ENCODE measurements around the gene PTGDS. TPM values are rescaled to one million over a fixed set of nuclear protein-coding genes. Genes with fewer than 3 reads are reported as not detected.

PTGDS gene
- total RNA-seq, 1 donor from 2014 or later = 249 TPM

DNA sequence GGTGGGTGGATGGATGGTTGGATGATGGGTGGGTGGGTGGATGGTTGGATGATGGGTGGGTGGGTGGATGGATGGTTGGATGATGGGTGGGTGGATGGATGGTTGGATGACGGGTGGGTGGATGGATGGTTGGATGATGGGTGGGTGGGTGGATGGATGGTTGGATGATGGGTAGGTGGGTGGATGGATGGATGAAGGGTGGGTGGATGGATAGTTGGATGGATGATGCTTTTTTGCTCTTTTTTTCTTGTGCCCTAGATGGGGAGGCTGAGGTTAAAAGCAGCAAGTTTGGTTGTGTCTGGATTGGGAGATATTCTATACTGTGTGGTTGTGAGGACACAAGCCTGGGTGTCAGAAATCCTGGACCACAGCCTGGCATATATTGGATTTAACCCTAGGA lies 19.8 kb upstream of the PTGDS start:
- no peak for DNase-seq (ENCODE audit: low spot score)

DNA sequence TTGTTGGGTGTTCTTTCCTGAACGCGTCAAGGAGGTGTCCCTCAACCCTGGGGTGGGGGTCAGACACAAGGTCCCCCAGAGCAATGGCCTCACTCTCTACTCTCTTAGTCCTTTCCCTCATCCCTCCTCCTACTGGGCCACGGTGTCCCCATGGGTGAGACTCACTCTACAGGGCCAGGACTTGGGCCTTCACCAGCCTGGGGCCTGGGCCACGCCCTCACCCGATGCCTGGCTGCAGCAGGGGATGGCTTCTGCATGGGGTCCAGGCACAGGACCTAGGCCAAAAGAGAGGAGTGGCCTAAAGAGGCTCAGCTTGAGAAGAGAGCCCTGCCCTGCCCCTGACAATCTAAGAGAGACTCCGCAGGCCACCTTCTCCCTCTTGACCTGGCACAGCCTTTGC lies 19.4 kb upstream of the PTGDS start:
- no peak for DNase-seq (ENCODE audit: low spot score)

DNA sequence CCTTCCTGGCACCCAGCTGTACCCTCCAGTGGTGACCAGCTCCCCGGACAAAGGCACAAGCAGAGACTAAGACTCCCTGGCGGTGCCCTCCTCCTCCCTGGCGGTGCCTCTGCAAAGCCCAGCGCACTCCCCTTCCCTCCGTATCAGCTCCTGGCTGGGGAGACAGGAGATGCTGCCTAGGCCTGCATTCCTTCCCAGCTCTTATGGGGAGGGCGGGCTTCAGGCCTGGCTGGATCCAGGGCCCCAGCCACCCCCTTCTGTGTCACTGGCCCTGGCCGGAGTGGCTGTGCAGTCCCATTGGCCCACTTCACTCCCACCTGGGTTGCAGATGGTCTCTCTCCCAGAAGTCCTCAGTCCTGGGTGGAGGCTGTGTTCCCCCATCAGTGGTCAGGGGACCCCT lies 18.8 kb upstream of the PTGDS start:
- DNase-seq (ENCODE audit: low spot score) = no peak

DNA sequence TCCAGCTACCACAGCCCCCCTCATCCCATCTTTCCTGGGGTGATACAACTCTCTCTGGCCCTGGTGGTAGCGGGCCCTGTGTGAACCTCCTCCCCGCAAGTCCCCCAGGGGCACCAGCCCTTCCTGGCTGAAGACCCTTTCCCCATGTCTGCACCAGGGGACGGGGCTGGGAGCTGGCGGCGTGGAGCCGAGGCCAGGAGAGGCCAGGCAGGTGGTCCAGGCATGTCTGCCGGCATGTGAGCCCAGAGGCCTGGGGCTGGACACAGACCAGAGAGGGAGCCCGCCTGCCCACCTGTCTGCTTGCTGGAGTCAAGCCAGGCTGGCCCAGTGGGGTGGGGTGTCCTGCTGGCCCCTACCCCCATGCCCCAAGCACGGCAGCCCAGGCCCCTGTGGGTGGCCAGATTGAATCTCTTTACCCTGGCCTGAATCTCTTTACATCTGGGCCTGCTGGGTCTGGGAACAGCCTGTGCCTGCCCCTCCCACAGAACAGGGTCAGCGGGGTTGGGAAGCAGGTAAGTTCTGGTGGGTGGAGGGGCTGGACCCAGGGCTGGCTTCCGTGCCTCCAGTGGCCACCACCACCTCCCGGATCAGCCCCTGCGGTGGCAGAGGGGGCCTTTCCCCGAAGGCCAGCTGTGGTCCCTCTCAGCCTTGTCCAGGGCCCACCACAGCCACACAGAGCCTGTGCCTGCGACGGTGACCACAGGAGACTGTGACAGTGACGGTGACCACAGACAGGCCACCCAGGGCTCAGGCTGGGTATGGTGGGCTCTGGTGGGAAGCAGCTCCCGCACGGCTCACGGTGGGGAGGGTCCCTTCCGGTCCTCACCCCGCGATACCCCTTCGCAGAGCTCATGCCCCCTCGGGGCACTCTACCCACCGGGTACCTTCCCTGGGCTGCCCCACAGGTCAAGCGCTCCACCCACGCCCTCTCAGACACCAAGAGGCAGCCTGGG lies 18.1 kb upstream of the PTGDS start:
- no peak for DNase-seq (ENCODE audit: low spot score)

DNA sequence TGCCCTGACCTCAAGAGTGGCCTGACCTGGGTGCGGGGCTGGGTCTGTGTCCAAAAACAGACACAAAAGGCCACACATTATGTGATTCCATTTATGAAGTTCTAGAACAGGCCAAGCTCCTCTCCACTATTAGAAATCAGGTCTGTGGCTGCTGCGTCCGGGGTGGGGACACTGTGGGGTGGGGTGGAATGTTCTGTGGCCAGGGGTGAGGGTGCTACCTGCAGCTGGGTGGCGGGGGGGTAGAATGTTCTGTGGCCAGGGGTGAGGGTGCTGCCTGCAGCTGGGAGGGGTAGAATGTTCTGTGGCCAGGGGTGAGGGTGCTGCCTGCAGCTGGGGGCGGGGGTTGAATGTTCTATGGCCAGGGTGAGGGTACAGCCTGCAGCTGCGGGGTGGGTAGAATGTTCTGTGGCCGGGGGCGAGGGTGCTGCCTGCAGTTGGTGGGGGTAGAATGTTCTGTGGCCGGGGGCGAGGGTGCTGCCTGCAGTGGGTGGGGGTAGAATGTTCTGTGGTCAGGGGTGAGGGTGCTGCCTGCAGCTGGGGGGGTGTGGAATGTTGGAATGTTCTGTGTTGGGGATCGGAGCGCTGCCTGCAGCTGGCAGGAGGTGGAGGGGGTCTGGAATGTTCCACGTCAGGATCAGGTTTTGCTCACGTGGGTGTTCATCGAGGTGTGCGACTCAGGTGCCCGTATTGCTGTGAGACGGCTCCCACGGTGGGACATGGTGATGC lies 16.9 kb upstream of the PTGDS start:
- no peak for DNase-seq (ENCODE audit: low spot score)

DNA sequence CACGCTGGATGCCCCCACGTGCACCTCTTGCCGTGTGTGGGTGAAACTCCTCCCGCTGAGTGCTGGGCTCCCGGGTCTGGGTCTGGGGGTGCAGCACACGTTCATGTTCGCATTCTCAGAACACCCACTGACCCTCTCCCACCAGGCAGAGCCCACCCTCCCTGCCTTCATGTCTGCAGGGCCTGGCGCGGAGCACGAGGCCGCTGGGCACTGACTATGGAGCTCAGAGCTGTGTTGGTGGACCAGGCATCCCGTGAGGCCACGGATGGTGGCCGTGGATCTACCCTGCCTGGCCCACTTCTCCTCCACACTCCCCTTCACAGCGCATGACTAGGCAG lies 16.4 kb upstream of the PTGDS start:
- DNase-seq (ENCODE audit: low spot score) = no peak

DNA sequence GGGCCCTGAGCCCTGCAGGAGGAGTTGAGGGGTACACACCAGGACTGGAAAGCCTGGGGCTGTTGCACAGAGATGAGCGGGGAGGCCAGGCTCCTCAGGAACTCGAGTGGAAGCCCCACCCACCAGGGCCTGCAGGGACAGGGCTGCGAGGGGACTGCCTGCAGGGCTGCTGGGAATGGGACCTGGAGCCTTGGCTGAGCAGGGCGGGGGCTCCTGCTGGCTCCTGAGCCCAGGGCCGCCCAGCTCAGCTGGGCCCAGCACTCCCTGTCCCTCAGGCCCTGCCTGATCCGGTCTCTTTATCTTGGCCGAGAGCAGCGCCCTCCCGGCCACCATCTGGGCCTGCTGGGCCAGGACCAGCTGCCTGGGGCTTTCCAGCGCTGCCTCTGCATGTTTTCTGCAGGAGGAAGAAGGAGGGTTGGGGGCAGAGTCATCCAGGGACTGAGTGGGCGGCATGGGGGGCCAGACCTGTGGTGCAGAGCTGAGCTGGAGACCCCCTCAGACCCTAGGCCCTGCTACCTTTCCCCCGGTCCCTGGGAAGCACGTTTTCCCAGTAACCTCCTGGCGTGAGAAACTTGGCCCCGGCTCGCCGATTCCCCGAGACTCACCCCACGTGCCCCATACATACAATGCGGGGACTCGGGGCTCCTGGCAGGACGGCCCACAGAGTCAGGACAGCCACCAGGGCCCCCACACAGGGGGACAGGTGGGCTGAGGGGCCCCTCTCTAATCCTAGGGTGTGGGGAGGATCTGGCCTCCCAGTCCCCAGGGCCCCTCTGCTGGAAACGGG lies 15.8 kb upstream of the PTGDS start:
- DNase-seq (ENCODE audit: low spot score) = no peak

DNA sequence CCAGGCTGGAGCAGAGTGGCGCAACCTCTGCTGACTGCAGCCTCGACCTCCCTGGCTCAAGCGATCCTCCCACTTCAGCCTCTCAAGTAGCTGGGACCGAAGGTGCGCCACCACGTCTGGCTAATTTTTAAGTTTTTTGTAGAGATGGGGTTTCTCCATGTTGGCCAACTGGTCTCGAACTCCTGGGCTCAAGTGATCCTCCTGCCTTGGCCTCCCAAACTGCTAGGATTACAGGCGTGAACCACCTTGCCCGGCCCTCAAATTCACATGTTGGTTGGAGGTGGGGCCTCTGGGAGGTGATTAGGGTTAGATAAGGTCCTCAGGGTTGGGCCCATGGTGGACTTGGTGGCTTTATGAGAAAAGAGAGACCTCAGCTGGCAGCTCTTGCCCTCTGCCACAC lies 15.1 kb upstream of the PTGDS start:
- no peak for DNase-seq (ENCODE audit: low spot score)

DNA sequence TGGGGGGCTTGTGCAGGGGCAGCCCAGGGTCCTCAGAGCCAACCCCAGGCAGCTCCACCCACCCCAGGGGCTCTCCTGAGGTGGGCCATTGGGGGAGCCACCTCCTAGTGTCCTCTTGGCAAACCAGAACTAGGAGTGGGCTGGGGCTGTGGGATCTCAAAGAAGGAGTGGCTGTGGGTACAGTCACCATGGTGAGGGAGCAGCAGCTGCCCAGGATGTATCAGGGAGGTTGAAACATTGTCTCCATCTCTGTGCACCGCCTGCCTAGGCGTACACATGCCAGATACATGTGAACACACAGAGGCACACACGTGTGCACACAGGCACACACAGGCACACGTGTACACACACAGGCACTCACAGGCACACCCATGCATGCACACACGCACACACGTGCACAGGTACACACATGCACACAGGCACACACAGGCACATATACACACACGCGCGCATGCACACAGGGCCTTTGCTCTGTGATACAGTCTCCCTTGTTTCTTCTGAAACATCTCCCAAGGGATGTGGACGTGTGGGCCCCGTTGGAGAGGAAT lies 14.5 kb upstream of the PTGDS start:
- DNase-seq (ENCODE audit: low spot score) = no peak

DNA sequence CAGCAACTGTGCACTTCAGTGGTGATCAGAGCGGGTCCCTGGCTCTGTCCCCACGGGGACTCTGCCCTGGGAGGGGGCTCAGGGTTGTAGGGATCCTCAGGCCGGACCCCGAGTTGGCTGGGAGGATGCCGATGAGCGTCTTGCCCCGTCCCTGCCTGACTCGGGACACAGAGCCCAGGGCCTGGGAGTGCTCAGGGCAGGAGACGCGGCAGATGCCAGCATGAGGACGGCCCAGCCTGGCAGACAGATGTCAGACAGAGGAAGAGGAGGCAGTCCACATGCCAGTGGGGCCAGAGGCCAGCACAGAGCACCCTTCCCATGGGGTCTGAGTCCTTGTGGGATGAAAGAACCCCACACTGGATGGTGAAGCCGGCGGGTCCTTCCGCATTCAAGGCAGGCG lies 14.0 kb upstream of the PTGDS start:
- DNase-seq (ENCODE audit: low spot score) = no peak

DNA sequence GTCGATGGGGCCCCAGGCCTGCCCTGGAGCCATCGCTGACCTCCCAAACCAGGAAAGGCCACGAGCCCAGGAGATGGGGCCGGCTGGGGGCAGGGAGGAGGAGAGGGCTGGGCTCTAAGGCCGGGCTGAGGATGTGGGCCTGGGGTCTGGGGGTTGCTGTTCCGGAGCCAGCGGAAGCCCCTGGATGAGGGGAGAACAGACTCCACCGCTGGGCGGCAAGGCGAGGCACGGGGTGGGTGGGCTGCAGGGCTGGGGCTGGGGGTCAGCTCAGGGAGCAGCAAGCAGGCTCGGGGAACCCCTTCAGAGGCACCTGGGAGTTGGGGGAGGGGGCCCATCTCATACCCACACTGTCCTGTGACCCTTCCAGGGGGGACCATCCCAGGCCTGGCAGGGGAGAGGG lies 13.6 kb upstream of the PTGDS start:
- no peak for DNase-seq (ENCODE audit: low spot score)

DNA sequence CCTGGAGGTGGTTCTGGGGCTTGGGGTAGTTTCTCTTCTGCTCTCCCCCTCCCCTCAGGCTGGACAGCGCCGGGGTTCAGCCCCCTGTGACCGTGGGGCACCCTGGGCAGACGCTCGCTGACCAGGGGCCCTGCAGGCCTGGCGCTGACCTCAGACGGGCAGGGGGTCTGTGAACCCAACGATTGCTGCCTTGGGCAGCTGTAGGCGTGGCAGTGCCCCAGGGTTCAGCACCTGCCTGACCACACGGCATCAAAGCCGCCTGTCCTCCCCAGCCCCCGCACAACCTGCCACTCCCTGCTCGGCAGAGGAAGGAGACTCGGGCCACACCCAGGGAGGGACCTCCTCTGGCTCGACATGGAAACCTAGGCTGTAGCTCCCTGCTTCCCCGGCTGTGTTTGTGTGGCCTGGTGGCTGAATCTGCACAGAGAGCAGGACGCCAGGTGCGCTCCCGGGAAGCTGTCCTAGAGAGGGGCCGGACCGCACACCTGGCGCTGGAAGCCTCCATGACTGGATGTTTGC lies 13.1 kb upstream of the PTGDS start:
- DNase-seq (ENCODE audit: low spot score) = no peak

DNA sequence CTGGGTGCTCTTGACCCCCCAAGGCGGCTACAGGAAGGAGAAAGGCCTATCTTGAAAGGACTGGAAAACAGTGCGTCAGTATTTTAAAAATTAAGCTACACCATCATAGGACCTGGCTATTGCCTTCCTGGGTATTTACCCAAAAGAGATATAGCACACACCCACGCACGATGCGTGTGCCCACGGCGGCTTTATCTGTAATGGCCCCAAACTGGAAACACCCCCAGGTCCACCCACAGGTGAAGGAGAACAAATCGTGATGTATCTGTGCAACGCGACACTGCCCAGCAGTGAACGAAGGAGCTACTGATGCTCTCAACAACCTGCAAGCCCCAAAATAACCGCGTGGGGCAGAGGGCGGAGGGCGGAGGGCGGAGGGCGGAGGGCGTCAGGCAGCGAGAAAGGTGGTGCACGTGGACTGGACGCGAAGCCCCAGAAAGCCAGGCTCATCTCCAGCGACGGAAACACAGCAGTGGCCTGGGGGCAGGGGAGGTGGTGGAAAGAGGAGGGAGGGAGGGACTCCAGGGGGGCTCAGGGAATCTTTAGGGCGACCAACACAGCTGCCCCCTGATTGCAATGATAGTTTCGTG lies 12.4 kb upstream of the PTGDS start:
- DNase-seq (ENCODE audit: low spot score) = no peak

DNA sequence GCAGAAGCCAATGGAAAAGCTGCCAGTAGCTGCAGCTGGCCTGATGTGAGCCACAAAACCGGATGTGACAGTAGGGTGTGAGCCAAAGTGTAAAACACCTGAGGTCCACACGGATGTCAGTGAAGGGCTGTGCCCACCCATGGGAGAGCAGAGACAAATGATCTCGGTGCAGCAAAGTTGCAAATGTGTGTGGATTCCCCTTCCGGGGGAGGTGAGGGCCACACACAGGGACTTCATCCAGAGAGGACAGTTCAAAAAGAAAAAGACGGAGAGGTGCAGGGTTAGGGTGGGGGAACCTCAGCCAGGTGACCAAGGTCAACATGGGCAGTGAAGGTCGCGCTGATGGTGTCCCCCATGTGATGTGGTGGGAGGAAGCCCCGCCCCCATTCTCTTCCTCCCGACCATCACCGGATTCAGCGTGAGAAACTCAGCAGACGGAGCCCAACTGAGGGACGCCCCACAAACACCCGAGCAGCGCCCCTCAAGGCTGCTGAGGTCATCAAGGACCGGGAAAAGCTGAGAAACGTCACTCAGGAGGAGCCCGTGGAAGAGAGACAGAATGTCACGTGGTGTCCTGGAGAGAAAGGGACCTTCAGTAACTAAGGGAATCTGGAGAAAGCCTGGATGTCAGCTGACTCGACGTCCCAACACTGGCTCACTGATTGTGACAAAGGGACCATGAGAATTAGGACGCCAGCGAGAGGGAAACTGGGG lies 11.4 kb upstream of the PTGDS start:
- no peak for DNase-seq (ENCODE audit: low spot score)

DNA sequence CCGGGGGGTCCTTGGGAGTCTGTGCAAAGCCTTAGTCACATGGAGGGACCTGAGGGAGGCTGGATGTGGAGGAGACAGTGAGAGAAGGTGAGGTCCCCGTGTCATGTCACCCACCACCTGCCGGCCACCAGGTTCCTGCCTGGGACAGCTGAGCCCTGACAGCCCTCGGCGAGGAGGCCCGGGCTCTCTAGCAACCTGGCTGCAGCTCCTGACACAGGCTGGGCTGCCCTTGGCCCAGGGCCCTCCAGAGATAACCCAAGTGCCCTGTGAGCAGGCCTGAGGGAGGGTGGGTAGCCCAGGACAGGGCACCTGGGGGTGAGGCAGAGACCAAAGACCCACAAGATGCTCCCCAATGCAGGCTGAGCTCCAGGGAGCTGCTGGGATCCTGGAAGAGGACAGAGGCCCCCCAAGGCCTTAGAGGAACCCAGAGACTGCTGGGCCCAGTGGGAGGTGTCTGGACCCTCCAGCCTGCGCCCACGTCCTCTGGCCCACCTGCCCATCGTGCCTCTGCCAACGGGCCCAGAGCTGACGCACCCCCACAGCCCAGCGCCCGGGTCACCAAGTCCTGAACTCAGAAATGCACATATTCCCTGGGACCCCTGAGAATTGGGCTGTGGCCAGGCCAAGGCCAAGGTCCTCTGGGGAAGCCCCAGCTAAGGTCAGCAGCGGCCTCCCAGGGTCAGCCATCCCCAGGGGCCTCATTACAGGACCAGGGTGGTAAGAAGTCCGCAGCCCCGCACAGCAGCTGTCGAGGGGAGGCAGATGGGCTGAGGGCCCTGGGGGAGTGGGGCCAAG lies 8.8 kb upstream of the PTGDS start:
- DNase-seq (ENCODE audit: low spot score) = no peak

DNA sequence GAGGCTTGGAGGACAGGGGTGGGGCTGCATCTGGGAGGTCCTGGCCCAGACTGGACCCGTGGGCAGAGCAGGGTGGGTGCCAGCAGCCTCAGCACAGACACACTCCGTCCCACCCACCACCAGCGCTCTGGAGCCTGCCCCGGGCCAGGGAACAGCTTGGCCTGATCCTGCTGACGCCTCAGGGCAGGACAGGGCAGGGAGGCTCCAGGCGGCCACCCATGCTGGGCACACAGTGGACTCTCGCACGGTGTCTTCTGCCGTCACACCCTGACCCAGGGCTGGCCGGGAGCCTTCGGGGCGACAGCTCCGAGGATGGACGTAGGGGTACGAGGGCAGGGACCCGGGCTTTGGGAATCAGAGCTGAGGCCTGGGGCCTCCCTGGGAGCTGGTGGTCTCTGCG lies 8.2 kb upstream of the PTGDS start:
- no peak for DNase-seq (ENCODE audit: low spot score)

DNA sequence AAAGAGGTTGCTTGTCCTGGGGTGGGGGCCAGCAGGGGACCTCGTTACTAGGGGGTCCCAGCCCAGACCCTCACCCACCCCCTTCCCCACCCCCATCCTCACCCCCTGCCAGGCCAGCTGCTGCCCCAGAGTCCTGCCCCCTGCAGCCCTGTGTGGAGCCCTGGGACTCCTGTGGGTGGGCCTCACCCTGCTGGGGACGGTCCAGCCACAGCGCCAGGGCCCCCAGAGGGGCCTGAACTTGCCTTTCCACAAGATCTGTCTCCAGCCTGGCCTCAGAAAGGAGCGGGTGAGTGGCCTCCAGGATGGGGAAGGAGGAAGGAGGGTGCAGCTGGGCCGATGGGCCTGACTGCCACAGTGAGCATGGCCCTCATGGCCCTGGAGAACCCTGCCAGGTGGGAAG lies 7.5 kb upstream of the PTGDS start:
- DNase-seq (ENCODE audit: low spot score) = no peak

DNA sequence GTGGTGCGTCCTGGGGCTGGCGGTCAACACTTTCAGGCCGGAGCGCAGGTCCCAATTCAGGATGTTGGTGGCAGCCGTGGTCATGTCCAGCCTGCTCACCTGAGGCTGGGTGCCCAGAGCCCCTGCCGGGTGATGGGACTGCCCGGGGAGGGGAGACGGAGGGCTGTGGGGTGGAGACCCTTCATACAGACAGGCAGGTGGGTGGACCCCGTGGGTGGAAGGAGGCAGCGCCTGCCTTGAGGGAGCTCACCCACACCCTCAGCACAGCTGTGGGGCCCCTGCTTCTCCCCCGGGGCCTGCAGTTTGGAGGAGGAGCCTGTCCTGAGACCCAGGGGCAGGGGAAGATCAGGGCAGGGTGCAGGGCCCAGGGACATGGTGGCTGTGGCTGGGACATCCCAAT lies 6.9 kb upstream of the PTGDS start:
- no peak for DNase-seq (ENCODE audit: low spot score)

DNA sequence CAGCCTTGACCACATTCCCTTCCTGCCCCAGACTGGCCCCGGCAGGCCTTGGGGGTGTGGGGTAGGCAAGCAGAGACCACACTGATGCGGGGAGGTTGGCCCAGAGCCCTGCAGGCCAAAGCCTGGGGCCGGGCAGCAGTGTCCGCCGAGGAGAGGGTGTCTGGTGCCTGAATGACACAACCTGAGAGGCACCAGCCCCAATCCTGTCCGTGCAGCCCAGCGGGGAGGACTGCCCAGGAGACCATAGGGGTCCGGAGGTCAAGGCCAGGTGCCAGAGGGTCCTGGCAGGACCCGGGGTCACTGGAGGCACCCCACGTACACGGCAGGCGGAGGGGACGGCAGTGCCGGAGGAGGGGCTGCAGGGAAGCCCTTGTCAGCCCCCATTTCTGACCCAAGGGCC lies 5.6 kb upstream of the PTGDS start:
- no peak for DNase-seq (ENCODE audit: low spot score)

DNA sequence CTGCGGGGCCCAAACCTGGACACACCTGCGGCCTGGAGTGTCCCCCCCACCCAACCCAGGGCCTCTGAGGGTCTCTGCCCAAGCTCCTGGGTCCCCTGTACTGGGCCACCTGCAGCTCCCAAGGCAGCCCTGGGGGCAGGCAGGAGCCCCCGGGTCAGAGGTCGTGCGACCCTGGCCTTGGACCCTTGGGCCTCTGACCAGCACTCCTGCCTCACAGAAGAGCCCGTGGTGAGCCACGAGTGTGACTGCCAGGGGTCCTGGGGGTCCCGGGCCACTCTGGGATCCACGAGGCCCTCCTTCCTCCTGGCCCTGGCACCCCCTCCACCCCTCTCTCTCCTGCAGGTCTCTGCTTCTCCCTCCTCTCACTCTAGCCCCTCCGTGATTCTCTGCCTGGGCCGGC lies 5.0 kb upstream of the PTGDS start:
- no peak for DNase-seq (ENCODE audit: low spot score)
